NOMO-1 treated with dmso at 0.1 percent for 144 hours (cell line): Measurements from ENCODE around the gene SETDB2.
A peak's percentile ranks its signal among the peaks of the same experiment; 100 is the strongest.

Experiments used
- DNase-seq: peaks from one replicate; lab custom pipeline; 2025; ENCODE audit not compliant: unreplicated experiment; lab: John Stamatoyannopoulos, UW

SETDB2 gene

DNA sequence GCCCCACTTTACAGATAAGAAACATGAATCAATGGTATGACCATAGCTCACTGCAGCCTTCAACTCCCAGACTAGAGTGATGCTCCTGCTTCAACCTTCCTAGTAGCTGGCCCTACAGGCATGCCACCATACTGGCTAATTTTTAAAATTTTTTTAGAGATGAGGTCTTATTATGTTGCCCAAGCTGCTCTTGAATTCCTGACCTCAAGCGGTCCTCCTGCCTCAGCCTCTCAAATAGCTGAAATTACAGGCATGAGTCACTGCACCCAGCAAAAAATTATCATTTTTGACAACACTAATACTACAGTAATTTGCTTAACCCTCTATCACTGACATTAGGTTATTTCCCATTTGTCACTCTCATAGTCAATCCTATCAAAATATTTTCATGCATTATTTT lies 15.0 kb upstream of the SETDB2 start:
- DNase-seq, result no peak

DNA sequence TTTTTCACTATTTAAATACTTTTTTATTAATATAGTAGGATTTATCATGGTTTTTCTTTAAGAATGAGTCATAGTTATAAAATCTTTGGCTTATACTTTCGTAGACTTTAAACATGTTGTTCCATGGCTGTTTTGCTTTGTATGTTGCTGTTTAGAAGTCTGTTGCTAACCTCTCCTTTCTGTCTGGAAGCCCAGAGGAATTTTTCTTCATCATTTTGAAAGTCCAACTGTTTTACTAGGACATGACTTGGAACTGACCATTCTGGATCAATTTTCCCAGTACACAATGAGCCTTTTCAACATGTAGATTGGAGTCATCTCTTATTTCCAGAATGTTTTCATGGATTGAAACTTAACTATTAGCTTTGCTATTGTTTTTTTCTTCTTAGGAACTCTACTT lies 8.1 kb upstream of the SETDB2 start:
- DNase-seq, result no peak

DNA sequence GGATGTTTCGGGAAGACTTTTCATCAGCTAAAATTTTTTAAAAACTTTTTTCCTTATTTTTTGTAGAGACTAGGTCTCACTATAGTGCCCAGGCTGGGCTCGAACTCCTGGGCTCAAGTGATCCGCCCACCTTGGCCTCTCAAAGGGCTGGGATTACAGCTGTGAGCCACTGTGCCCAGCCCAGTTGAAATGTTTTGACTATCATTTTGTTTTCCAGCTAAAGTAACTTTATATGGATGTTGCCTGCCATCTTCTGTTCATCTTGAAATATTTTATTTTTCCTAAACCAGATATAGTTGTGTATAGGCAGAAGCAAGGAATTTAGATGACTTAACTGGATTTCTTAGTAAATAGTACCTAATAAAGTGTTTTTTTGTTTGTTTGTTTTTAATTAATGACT lies 7.2 kb upstream of the SETDB2 start:
- DNase-seq, result no peak

DNA sequence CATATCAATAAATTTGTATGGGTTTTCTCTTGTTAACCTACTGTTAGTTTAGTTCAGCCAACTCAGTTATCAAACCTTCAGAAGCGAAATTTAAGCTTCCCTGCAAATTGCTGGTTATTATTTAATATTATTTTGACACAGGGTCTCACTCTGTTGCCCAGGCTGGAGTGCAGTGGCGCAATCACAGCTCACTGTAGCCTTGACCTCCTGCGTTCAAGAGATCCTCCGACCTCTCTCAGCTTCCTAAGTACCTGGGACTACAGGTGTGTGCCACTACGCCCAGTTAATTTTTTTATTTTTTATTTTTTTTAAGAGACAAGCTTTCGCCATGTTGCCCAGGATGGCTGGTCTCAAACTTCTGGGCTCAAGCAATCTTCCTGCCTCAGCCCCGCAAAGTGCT lies 6.4 kb upstream of the SETDB2 start:
- DNase-seq, result no peak

- no peak for DNase-seq
These were observed 4.5 kb upstream of the SETDB2 start for GRCh38 chr13:49439609-49440008.

DNA sequence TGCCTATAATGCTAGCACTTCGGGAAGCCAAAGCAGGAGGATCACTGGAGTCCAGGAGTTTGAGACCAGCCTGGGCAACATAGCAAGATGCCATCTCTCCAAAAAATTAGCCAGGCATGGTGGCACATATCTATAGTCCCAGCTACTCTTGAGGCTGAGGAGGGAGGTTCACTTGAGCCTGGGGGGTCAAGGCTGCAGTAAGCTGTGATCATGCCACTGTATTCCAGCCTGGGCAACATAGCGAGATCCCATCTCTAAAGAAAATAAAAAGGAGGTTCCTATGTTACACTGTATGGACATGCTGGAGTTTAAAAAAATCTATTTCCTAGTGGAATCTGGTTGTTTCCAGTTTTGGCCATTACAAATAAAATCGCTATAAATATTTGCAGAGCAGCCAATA lies 2.8 kb upstream of the SETDB2 start:
- DNase-seq, result no peak

GRCh38 chr13:49441846-49442245 lies 2.2 kb upstream of the SETDB2 start:
- no peak for DNase-seq

- DNase-seq, result peak; percentile 26
These were observed 744 bp upstream of the SETDB2 start for GRCh38 chr13:49443357-49443703.

GRCh38 chr13:49444524-49445395 lies 686 bp downstream of the SETDB2 start:
- DNase-seq, result peak; percentile 74

- DNase-seq, result no peak
These were observed 2.4 kb downstream of the SETDB2 start for GRCh38 chr13:49446473-49446872.

DNA sequence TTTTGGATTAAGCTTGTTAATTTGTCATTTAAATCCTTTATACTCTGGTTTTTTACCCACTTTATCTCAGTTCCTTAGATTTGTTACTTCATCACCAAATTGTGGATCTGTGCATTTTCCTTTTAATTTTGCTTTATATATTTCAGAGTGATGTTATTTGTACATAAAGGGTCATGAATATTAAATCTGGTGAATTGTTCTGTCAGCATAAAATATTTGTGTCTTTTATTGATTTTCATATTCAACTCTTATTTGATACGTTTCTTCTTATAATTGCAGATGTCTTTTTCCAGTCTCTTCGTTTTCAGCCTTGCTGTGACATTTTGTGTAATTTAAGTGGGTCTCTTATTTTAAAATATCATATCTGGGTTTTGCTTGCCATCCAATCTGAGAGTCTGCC lies 4.7 kb downstream of the SETDB2 start:
- DNase-seq, result no peak

- no peak for DNase-seq
These were observed 6.2 kb downstream of the SETDB2 start for GRCh38 chr13:49450105-49450819.

DNA sequence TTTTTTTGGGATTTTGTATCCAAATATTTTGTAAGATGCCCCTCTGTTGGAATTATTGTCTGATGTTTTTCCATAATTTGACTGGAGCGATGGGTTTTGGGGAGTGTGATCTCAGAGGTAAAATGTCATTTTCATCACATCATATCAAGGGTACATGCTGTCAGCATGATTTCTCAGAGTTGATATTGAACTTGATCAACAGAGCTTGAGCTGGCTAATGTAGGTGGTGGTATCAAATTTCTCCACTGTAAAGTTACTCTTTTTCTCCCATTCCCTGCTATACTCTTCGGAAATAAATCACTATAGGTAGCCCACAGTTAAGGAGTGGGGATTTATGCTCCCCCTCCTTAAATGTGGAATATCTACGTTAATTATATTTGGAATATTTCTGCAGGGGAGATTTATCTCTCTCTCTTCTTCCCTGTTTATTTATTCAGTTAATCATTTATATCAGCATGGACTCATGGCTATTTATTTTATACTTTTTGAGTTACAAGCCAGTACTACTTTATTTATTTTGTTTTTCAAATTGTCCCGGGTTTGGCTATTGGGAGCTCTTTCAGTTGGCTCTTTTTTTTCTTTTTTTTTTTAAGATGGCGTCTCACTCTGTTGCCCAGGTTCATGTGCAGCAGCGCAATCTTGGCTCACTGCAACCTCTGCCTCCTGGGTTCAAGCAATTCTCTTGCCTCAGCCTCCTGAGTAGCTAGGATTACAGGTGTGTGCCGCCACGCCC lies 8.8 kb downstream of the SETDB2 start:
- no peak for DNase-seq

DNA sequence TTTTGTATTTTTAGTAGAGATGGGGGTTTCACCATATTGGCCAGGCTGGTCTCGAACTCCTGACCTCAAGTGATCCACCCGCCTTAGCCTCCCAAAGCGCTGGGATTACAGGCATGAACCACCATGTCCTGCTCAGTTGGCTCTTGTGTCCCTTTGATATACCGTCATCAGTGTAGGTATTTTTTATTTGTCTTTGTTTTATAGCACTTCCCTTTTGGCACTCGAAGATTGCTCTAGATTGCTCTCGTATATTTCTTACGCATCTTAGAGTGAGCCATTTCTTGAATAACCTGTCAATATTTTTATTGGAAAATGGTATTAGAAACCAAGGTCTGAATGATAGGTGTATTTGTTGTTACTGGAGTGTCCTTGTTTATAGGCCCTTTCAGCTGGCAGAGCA lies 9.4 kb downstream of the SETDB2 start:
- DNase-seq, result no peak

- DNase-seq, result no peak
These were observed 10.4 kb downstream of the SETDB2 start for GRCh38 chr13:49454388-49455006.

- DNase-seq, result no peak
These were observed 10.9 kb downstream of the SETDB2 start for GRCh38 chr13:49455007-49455398.

DNA sequence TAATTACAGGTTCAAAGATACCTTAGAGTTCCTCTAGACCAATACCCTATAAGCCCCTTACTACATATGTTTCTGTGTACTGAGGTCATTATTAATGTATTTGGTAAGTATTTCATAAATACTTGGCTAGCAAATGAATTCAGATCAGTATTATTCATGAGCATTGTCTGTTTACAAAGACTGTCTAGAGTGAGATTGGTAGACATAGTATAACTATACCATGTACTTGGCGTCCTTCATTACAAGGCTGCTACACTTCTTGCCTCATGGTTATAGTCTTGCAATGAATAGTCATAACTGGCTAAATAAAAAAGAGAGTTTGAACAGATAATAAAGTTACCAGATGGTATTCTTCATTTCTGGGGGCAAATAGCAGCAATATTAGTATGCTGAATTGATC lies 12.1 kb downstream of the SETDB2 start:
- DNase-seq, result no peak

GRCh38 chr13:49457221-49457620 lies 13.1 kb downstream of the SETDB2 start:
- no peak for DNase-seq

GRCh38 chr13:49459580-49459979 lies 15.5 kb downstream of the SETDB2 start:
- DNase-seq, result no peak

DNA sequence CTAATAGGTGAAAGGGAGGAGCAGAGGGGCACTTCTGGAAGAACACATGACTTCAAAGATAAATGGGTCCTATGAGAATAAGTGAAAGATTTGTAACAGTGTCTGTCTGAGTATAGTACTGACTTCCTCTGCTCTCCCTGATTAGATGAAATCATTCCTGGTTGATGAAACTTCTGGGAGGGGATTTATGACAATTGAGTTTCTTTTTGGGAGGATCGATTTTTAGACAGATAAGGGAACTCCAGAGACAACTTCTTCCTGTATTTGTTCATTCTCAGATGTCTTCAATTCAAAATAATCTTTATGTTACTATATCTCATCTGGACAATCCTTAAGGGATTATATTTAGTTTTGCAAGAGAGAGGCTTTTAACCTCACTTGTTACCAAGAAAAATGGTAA lies 20.0 kb downstream of the SETDB2 start:
- no peak for DNase-seq

- DNase-seq, result no peak
These were observed 20.7 kb downstream of the SETDB2 start for GRCh38 chr13:49464621-49465325.
